Right cardiac atrium (tissue), 5 donors: ENCODE measurements around the gene GATAD1. TPM values are rescaled to one million over a fixed set of nuclear protein-coding genes. Genes with fewer than 3 reads are reported as not detected.

Source experiments
- polyA plus RNA-seq: library from polyadenylated mRNA; stranded (reverse); fragments of 200-250 nt; gene quantifications from one replicate; pipeline ENCODE4 v1.2.3, GENCODE V29; 2013
- total RNA-seq, 4 donors: library from RNA; stranded (reverse); fragmentation: NEBNext Ultra II Directional; extraction: Animal tissue kit (Norgen Biotek cat#: 25700); gene quantifications; one replicate each; pipeline ENCODE4 v1.2.1, GENCODE V29; 2021
- donor health status: healthy with polysubstance abuse.
- donor health status: DM: no; HTN: yes; CAD: no.
- donor health status: DM: no; HTN: no; CAD: no.
- donor health status: DM: no; HTN: yes; CAD: no; lungs with severe emphysema.
- donor health status: DM: yes; HTN: yes; CAD: no.

GATAD1 gene
- total and polyA plus RNA-seq, 5 donors = 15.5 to 21.5 (median 18.1) TPM

Other genes starting within 250 kb of the GATAD1 start
- gene KRIT1, start 201.6 kb upstream of the GATAD1 start, total RNA-seq = 10 to 100 TPM; 31.8 to 38.2 (median 35.7) TPM
- 19.0 TPM for gene KRIT1, start 201.6 kb upstream of the GATAD1 start, polyA plus RNA-seq
- gene ANKIB1, start 201.5 kb upstream of the GATAD1 start, total RNA-seq = 10 to 100 TPM; 49.3 to 55.3 (median 52.4) TPM
- 8.1 TPM for gene ANKIB1, start 201.5 kb upstream of the GATAD1 start, polyA plus RNA-seq
- gene ERVW-1, start 30.5 kb downstream of the GATAD1 start, total RNA-seq = not detected
- gene ERVW-1, start 30.5 kb downstream of the GATAD1 start, polyA plus RNA-seq = 0.07 TPM
- 10 to 100 TPM; 13.1 to 17.6 (median 15.6) TPM for gene PEX1, start 81.0 kb downstream of the GATAD1 start, total RNA-seq
- 9.3 TPM for gene PEX1, start 81.0 kb downstream of the GATAD1 start, polyA plus RNA-seq
- gene RBM48, start 81.3 kb downstream of the GATAD1 start, total RNA-seq = 10 to 100 TPM in 3 of 4 donors, 1 to 10 TPM in 1; 9.1 to 14.8 (median 11.8) TPM
- 10.1 TPM for gene RBM48, start 81.3 kb downstream of the GATAD1 start, polyA plus RNA-seq
- gene FAM133B, start 142.9 kb downstream of the GATAD1 start, total RNA-seq = 10 to 100 TPM; 13.2 to 18.1 (median 15.2) TPM
- 16.6 TPM for gene FAM133B, start 142.9 kb downstream of the GATAD1 start, polyA plus RNA-seq